ENCODE data around the gene PADI3. TPM values are rescaled to one million over a fixed set of nuclear protein-coding genes. Genes with fewer than 3 reads are reported as not detected.
A peak's percentile ranks its signal among the peaks of the same experiment; 100 is the strongest.

PADI3 gene
- polyA plus RNA-seq, 2 of the 4 experiments (the other 2 are of a cell fraction) = 0.99 to 2.4 TPM

DNA sequence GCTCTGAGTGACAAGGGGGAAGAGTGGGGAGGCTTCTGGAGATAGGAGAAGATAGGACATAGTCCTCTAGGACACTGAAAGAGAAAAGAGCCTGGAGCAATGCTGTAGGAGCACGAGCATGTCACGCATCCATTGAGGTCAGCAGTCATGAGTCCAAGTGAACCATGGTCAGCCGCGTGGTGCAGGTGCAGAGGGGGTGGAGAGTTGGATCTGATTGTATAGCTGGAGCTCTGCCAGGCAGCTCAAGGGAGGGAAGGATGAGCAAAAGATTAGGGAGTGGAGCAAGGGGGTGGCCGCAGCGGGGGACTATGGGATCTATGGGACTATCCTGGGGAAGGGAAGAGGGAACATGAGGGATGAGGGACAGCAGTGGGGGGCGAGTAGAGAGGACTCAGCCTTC, 30.0 kb upstream of the PADI3 start:
- ATAC-seq (no peak), DNase-seq (ENCODE audit: low read depth in 1 of 2, low spot score in 1 of 2) (no peak), FAIRE-seq (no peak)
- H3K4me2 ChIP-seq = no peak overlapping the region
- 74% methylated on average over 7 of the region's 7 CpGs for WGBS (ENCODE audit: missing lambda C conversion rate)
- H3K4me3 ChIP-seq = no peak overlapping the region
- H3K9me3 ChIP-seq = no peaks in the 10 kb centered on the region
- POLR2A ChIA-PET = no interaction called here
- CTCF ChIA-PET = interaction anchor here (1.7 kb wide), 1 partner anchor 93 kb away, joined by 5 read pairs; no protein-coding TSS in a partner anchor
- peak overlapping the region in 1 of 2 experiments; percentile 46; a peak in 2 of 6 replicates for H3K27ac ChIP-seq
- peaks cover 13% of the 10 kb centered on the region; the same call in 2 of the 3 replicates for H3K4me1 ChIP-seq
- TF ChIP-seq CBX2 (IDR thresholded peaks at IDR 0.05; ENCODE audit: borderline replicate concordance, low read depth) = no peak
- TF ChIP-seq RARB (CRISPR knock-in tag; IDR thresholded peaks at IDR 0.05) = no peak
- no peak for TF ChIP-seq SMC3 (IDR thresholded peaks at IDR 0.05)
- no peak for TF ChIP-seq ZNF302 (CRISPR knock-in tag; IDR thresholded peaks at IDR 0.05)
- TF ChIP-seq HDAC2 (IDR thresholded peaks at IDR 0.05) = no peak
- TF ChIP-seq, protein P1, sequence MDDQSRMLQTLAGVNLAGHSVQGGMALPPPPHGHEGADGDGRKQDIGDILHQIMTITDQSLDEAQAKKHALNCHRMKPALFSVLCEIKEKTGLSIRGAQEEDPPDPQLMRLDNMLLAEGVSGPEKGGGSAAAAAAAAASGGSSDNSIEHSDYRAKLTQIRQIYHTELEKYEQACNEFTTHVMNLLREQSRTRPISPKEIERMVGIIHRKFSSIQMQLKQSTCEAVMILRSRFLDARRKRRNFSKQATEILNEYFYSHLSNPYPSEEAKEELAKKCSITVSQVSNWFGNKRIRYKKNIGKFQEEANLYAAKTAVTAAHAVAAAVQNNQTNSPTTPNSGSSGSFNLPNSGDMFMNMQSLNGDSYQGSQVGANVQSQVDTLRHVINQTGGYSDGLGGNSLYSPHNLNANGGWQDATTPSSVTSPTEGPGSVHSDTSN (IDR thresholded peaks at IDR 0.05) = no peak
- no peak for TF ChIP-seq MAFK (IDR thresholded peaks at IDR 0.05; ENCODE audit: partially characterized antibody)
- TF ChIP-seq CBX8 (IDR thresholded peaks at IDR 0.05) = no peak
- no peak for TF ChIP-seq HEYL (CRISPR knock-in tag; IDR thresholded peaks at IDR 0.05)
- no peak for TF ChIP-seq POLR2AphosphoS2 (conservative IDR thresholded peaks at IDR 0.05; ENCODE audit: low read length)

DNA sequence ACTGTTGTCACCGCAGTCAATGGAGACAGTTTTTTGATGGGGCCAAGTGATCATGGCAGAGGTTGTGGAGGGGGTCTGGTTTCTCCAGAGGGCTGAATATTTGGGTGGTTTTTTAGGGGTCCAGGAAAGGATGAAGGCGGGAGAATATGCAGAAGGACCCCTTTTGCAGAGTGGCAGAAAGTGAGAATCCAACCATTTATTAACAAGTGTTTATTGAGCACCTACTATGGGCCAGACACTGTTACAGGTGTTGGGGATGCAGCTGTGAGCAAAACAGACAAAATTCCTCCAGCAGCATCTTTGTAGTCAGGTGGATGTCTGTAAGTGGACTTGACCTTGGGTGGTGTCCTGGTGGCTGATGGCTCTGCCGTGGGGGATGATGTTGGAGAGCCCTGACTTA, 28.6 kb upstream of the PADI3 start:
- POLR2A ChIA-PET = no interaction called here
- no peak for DNase-seq (ENCODE audit: low read depth in 1 of 2, low spot score in 1 of 2)
- Histone ChIP-seq H3K4me1 (peaks cover 4% of the 10 kb centered on the region; the same call in 2 of the 3 replicates), H3K4me2 (no peak overlapping the region), H3K4me3 (no peak overlapping the region), H3K9me3 (no peaks in the 10 kb centered on the region), H3K27ac (no peak overlapping the region; a peak in 1 of 6 replicates)
- TF ChIP-seq ESRRA (IDR thresholded peaks at IDR 0.05; ENCODE audit: borderline replicate concordance, low read length) (no peak), HEYL (CRISPR knock-in tag; IDR thresholded peaks at IDR 0.05) (no peak), JUNB (IDR thresholded peaks at IDR 0.05) (no peak), MYC (IDR thresholded peaks at IDR 0.05; ENCODE audit: borderline replicate concordance, low read length) (no peak), RARB (CRISPR knock-in tag; IDR thresholded peaks at IDR 0.05) (no peak), RFX5 (IDR thresholded peaks at IDR 0.05) (no peak), GATA3 (IDR thresholded peaks at IDR 0.05; ENCODE audit: borderline replicate concordance) (no peak), MAFK (IDR thresholded peaks at IDR 0.05; ENCODE audit: partially characterized antibody) (no peak), EP300 (IDR thresholded peaks at IDR 0.05) (no peak), ZC3H11A (IDR thresholded peaks at IDR 0.05) (no peak), EHMT2 (IDR thresholded peaks at IDR 0.05; ENCODE audit: low read depth) (no peak), TP53 (CRISPR knock-in tag; IDR thresholded peaks at IDR 0.05) (no peak), MAZ (IDR thresholded peaks at IDR 0.05; ENCODE audit: borderline replicate concordance, low read depth, low read length) (no peak), FOSL2 (IDR thresholded peaks at IDR 0.05) (no peak), FOSL2 (CRISPR knock-in tag; IDR thresholded peaks at IDR 0.05) (no peak)
- TF ChIP-seq, protein P2, sequence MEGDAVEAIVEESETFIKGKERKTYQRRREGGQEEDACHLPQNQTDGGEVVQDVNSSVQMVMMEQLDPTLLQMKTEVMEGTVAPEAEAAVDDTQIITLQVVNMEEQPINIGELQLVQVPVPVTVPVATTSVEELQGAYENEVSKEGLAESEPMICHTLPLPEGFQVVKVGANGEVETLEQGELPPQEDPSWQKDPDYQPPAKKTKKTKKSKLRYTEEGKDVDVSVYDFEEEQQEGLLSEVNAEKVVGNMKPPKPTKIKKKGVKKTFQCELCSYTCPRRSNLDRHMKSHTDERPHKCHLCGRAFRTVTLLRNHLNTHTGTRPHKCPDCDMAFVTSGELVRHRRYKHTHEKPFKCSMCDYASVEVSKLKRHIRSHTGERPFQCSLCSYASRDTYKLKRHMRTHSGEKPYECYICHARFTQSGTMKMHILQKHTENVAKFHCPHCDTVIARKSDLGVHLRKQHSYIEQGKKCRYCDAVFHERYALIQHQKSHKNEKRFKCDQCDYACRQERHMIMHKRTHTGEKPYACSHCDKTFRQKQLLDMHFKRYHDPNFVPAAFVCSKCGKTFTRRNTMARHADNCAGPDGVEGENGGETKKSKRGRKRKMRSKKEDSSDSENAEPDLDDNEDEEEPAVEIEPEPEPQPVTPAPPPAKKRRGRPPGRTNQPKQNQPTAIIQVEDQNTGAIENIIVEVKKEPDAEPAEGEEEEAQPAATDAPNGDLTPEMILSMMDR (IDR thresholded peaks at IDR 0.05) = no peak
- WGBS (ENCODE audit: missing lambda C conversion rate) = 90% methylated on average over 3 of the region's 3 CpGs
- no peak for ATAC-seq
- CTCF ChIA-PET = interaction anchor here (1.6 kb wide), 1 partner anchor 17 kb away, joined by 5 read pairs; no protein-coding TSS in a partner anchor
- FAIRE-seq = no peak

DNA sequence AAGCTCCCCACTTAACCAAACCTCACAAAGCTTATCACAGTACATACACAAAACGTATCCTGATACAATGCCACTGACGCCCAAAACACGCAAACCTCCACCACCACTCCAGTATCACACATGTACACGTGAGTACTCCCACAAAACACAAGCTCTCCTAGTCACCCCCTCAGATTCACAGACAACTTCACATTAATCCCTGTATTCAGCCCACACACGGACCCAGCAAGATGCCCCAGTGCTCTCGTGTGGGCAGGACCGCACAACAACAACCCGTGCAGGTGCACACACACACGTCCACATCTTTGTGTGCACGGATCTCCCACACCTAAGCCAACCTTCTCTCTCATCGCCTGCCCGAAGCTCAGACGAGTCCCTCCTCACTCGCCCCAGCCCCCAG, 26.3 kb upstream of the PADI3 start:
- no peak for ATAC-seq
- ChIA-PET CTCF (interaction anchor here (0.6 to 1.5 kb wide), 6 partner anchors 10 to 97 kb away, joined by 3 to 5 read pairs (median 4); no protein-coding TSS in a partner anchor), POLR2A (no interaction called here)
- Histone ChIP-seq H3K27ac (peak overlapping the region in 1 of 2 experiments; percentile 20; a peak in 1 of 6 replicates), H3K4me1 (peaks cover 8% of the 10 kb centered on the region; the same call in 1 of the 3 replicates), H3K4me3 (no peak overlapping the region), H3K4me2 (no peak overlapping the region), H3K9me3 (no peaks in the 10 kb centered on the region)
- DNase-seq (ENCODE audit: low read depth in 1 of 2, low spot score in 1 of 2) = no peak
- FAIRE-seq = no peak
- 92% methylated on average over 14 of the region's 14 CpGs for WGBS (ENCODE audit: missing lambda C conversion rate)
- TF ChIP-seq KDM1A (IDR thresholded peaks at IDR 0.05; ENCODE audit: low read depth) = no peak
- TF ChIP-seq, protein P1 (IDR thresholded peaks at IDR 0.05) = no peak
- no peak for TF ChIP-seq SMC3 (IDR thresholded peaks at IDR 0.05)
- TF ChIP-seq ZNF302 (CRISPR knock-in tag; IDR thresholded peaks at IDR 0.05) = no peak
- no peak for TF ChIP-seq CBX2 (IDR thresholded peaks at IDR 0.05; ENCODE audit: borderline replicate concordance, low read depth)
- TF ChIP-seq, protein P3, sequence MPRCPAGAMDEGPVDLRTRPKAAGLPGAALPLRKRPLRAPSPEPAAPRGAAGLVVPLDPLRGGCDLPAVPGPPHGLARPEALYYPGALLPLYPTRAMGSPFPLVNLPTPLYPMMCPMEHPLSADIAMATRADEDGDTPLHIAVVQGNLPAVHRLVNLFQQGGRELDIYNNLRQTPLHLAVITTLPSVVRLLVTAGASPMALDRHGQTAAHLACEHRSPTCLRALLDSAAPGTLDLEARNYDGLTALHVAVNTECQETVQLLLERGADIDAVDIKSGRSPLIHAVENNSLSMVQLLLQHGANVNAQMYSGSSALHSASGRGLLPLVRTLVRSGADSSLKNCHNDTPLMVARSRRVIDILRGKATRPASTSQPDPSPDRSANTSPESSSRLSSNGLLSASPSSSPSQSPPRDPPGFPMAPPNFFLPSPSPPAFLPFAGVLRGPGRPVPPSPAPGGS (IDR thresholded peaks at IDR 0.05) = no peak
- TF ChIP-seq MYC (IDR thresholded peaks at IDR 0.05; ENCODE audit: borderline replicate concordance, low read length) = no peak
- TF ChIP-seq, protein P4, sequence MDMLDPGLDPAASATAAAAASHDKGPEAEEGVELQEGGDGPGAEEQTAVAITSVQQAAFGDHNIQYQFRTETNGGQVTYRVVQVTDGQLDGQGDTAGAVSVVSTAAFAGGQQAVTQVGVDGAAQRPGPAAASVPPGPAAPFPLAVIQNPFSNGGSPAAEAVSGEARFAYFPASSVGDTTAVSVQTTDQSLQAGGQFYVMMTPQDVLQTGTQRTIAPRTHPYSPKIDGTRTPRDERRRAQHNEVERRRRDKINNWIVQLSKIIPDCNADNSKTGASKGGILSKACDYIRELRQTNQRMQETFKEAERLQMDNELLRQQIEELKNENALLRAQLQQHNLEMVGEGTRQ (IDR thresholded peaks at IDR 0.05) = no peak
- no peak for TF ChIP-seq HOXB13 (CRISPR knock-in tag; IDR thresholded peaks at IDR 0.05; ENCODE audit: low read depth)
- no peak for TF ChIP-seq CBX8 (IDR thresholded peaks at IDR 0.05)
- no peak for TF ChIP-seq FOSB (CRISPR knock-in tag; IDR thresholded peaks at IDR 0.05)
- no peak for TF ChIP-seq ZSCAN20 (CRISPR knock-in tag; IDR thresholded peaks at IDR 0.05)

All from A549 (cell line).